Stimulated activated CD8-positive, alpha-beta memory T cell treated with anti-CD3 and anti-CD28 coated beads, Interleukin-4, amount 100 ng/mL, for 24 hours (primary cell): Measurements from ENCODE around the gene ACTR3C.
"Not testable (repeated sequence)": the region's sequence is repeated elsewhere in the genome, so short reads cannot be mapped to it uniquely, and the experiment has no call there.

Experiments
- DNase-seq: peaks from one replicate; pipeline ENCODE4 v3.0.0-alpha.2; 2020; ENCODE audit warnings: low read depth

The ACTR3C gene

GRCh38 chr7:150335108-150335773 lies 11.9 kb upstream of the ACTR3C start:
- DNase-seq = no peak

GRCh38 chr7:150334108-150334507 lies 10.8 kb upstream of the ACTR3C start:
- DNase-seq = no peak

- no peak for DNase-seq
These were observed 10.3 kb upstream of the ACTR3C start for GRCh38 chr7:150333659-150334058.

- DNase-seq = no peak
These were observed 9.7 kb upstream of the ACTR3C start for GRCh38 chr7:150332852-150333635.

- DNase-seq = no peak
These were observed 7.0 kb upstream of the ACTR3C start for GRCh38 chr7:150330211-150330885.

GRCh38 chr7:150329331-150330120 lies 6.2 kb upstream of the ACTR3C start:
- DNase-seq = no peak

GRCh38 chr7:150327308-150327707 lies 4.0 kb upstream of the ACTR3C start:
- no peak for DNase-seq

- DNase-seq = no peak
These were observed 3.4 kb upstream of the ACTR3C start for GRCh38 chr7:150326657-150327268.

- DNase-seq = no peak
These were observed 2.6 kb upstream of the ACTR3C start for GRCh38 chr7:150325901-150326300.

- DNase-seq = no peak
These were observed 1.8 kb upstream of the ACTR3C start for GRCh38 chr7:150325110-150325611.

GRCh38 chr7:150324373-150324961 lies 1.1 kb upstream of the ACTR3C start:
- DNase-seq = no peak

- no peak for DNase-seq
These were observed 482 bp upstream of the ACTR3C start for GRCh38 chr7:150323682-150324372.

- DNase-seq = no peak
These were observed 1.1 kb downstream of the ACTR3C start for GRCh38 chr7:150322114-150322832.

- no peak for DNase-seq
These were observed 1.6 kb downstream of the ACTR3C start for GRCh38 chr7:150321788-150322113.

- no peak for DNase-seq
These were observed 5.4 kb downstream of the ACTR3C start for GRCh38 chr7:150317748-150318444.

GRCh38 chr7:150316987-150317386 lies 6.4 kb downstream of the ACTR3C start:
- not testable (repeated sequence) for DNase-seq

- DNase-seq = no peak
These were observed 8.6 kb downstream of the ACTR3C start for GRCh38 chr7:150314639-150315239.

- DNase-seq = no peak
These were observed 9.5 kb downstream of the ACTR3C start for GRCh38 chr7:150313870-150314269.

- no peak for DNase-seq
These were observed 10.0 kb downstream of the ACTR3C start for GRCh38 chr7:150313367-150313809.
